H9 (cell line): Measurements from ENCODE around the gene NXT1. TPM values are rescaled to one million over a fixed set of nuclear protein-coding genes. Genes with fewer than 3 reads are reported as not detected.

ENCODE experiments used
- DNase-seq: peaks from one replicate; pipeline ENCODE4 v3.0.0-alpha.2; 2017
- H2AFZ ChIP-seq: one replicate; pipeline ENCODE4 v1.6.1; 2013; ENCODE audit warnings: mild to moderate bottlenecking, low read length, control low read depth, moderate library complexity
- H2AK5ac ChIP-seq: 2 replicates; pipeline ENCODE4 v1.6.1; 2013; ENCODE audit warnings: low read length, control low read depth, mixed read lengths; ENCODE audit not compliant: insufficient read length
- H2BK120ac ChIP-seq: one replicate; pipeline ENCODE4 v1.6.1; 2013; ENCODE audit warnings: low read depth, mild to moderate bottlenecking, low read length, control low read depth, inconsistent platforms; ENCODE audit not compliant: poor library complexity, severe bottlenecking
- H2BK12ac ChIP-seq: 2 replicates; pipeline ENCODE4 v1.6.1; 2013; ENCODE audit warnings: low read length, control low read depth, mixed read lengths, low read depth; ENCODE audit not compliant: insufficient read length
- H2BK15ac ChIP-seq: 2 replicates; pipeline ENCODE4 v1.6.1; 2013; ENCODE audit warnings: low read depth, low read length, control low read depth
- H2BK20ac ChIP-seq: one replicate; pipeline ENCODE4 v1.6.1; 2013; ENCODE audit warnings: low read depth, mild to moderate bottlenecking, low read length, control low read depth, inconsistent platforms; ENCODE audit not compliant: poor library complexity, severe bottlenecking
- H2BK5ac ChIP-seq: 2 replicates; pipeline ENCODE4 v1.6.1; 2013; ENCODE audit warnings: low read length, control low read depth, mixed read lengths; ENCODE audit not compliant: insufficient read length
- H3K14ac ChIP-seq: 2 replicates; pipeline ENCODE4 v1.6.1; 2013; ENCODE audit warnings: low read length, control low read depth; ENCODE audit not compliant: insufficient read depth
- H3K18ac ChIP-seq: 2 replicates; pipeline ENCODE4 v1.6.1; 2013; ENCODE audit warnings: low read depth, mild to moderate bottlenecking, mixed read lengths, low read length, control low read depth; ENCODE audit not compliant: insufficient read length
- H3K23ac ChIP-seq: 2 replicates; pipeline ENCODE4 v1.6.1; 2013; ENCODE audit warnings: low read length, control low read depth, mixed read lengths, low read depth; ENCODE audit not compliant: insufficient read length
- H3K23me2 ChIP-seq: 2 replicates; pipeline ENCODE4 v1.6.1; 2013; ENCODE audit warnings: low read depth, mild to moderate bottlenecking, mixed read lengths, low read length, control low read depth; ENCODE audit not compliant: insufficient read length, poor library complexity, severe bottlenecking
- H3K27ac ChIP-seq: 2 replicates; pipeline ENCODE4 v1.5.1; 2013; ENCODE audit warnings: low read length, control low read depth, mixed read lengths, low read depth; ENCODE audit not compliant: insufficient read length
- H3K27me3 ChIP-seq: 2 replicates; pipeline ENCODE4 v1.6.1; 2013; ENCODE audit warnings: low read length, control low read depth, inconsistent platforms; ENCODE audit not compliant: insufficient read depth
- H3K4ac ChIP-seq: 2 replicates; pipeline ENCODE4 v1.6.1; 2013; ENCODE audit warnings: low read depth, mild to moderate bottlenecking, control low read depth, inconsistent platforms, low read length, moderate library complexity
- H3K4me1 ChIP-seq: 2 replicates; pipeline ENCODE4 v1.6.1; 2013; ENCODE audit warnings: low read length, control low read depth, inconsistent platforms; ENCODE audit not compliant: insufficient read depth
- H3K4me2 ChIP-seq: 2 replicates; pipeline ENCODE4 v1.6.1; 2013; ENCODE audit warnings: low read length, control low read depth, mixed read lengths; ENCODE audit not compliant: insufficient read length, insufficient read depth
- H3K56ac ChIP-seq: 2 replicates; pipeline ENCODE4 v1.6.1; 2013; ENCODE audit warnings: low read depth, mild to moderate bottlenecking, mixed read lengths, low read length, control low read depth; ENCODE audit not compliant: insufficient read length
- H3K79me1 ChIP-seq: 2 replicates; pipeline ENCODE4 v1.6.1; 2013; ENCODE audit warnings: low read depth, mild to moderate bottlenecking, moderate library complexity, low read length, control low read depth, inconsistent platforms; ENCODE audit not compliant: insufficient read depth, poor library complexity, severe bottlenecking
- H3K79me2 ChIP-seq: 2 replicates; pipeline ENCODE4 v1.6.1; 2013; ENCODE audit warnings: low read length, control low read depth, inconsistent platforms; ENCODE audit not compliant: insufficient read depth
- H3K9ac ChIP-seq: 2 replicates; pipeline ENCODE4 v1.6.1; 2013; ENCODE audit warnings: low read length, control low read depth, mixed read lengths; ENCODE audit not compliant: insufficient read length; ENCODE audit errors: extremely low read depth
- H3K9me3 ChIP-seq: one replicate; pipeline ENCODE4 v1.6.1; 2013; ENCODE audit warnings: low read depth, low read length, inconsistent platforms; ENCODE audit not compliant: control insufficient read depth
- H3T11ph ChIP-seq: one replicate; pipeline ENCODE4 v1.6.1; 2013; ENCODE audit warnings: mild to moderate bottlenecking, low read length, control low read depth, inconsistent platforms
- H4K20me1 ChIP-seq: one replicate; pipeline ENCODE4 v1.6.1; 2013; ENCODE audit not compliant: control insufficient read depth, insufficient read length, insufficient read depth
- H4K5ac ChIP-seq: 2 replicates; pipeline ENCODE4 v1.6.1; 2013; ENCODE audit warnings: low read depth, mild to moderate bottlenecking, mixed read lengths, low read length, control low read depth; ENCODE audit not compliant: insufficient read length
- H4K8ac ChIP-seq: replicated peaks from 2 replicates; pipeline ENCODE4 v1.6.1; 2013; ENCODE audit warnings: low read length, control low read depth, mixed read lengths, low read depth; ENCODE audit not compliant: insufficient read length
- H4K91ac ChIP-seq: 2 replicates; pipeline ENCODE4 v1.6.1; 2013; ENCODE audit warnings: low read depth, mild to moderate bottlenecking, moderate library complexity, mixed read lengths, low read length, control low read depth; ENCODE audit not compliant: insufficient read length
- H3K27ac Mint-ChIP-seq, 3 experiments: 2 replicates in 2 of 3; 3 replicates in 1 of 3; pipeline ENCODE4 v1.8.0; 2020 to 2021; ENCODE audit warnings: mixed read lengths in 3 of 3, mild to moderate bottlenecking in 1 of 3, moderate library complexity in 1 of 3
- H3K27me3 Mint-ChIP-seq: 2 replicates; pipeline ENCODE4 v1.8.0; 2021; ENCODE audit warnings: low read depth, mild to moderate bottlenecking, moderate library complexity, mixed read lengths
- H3K36me3 Mint-ChIP-seq, 3 experiments: 2 replicates in 2 of 3; 3 replicates in 1 of 3; pipeline ENCODE4 v1.8.0; 2020 to 2021; ENCODE audit warnings: low read depth in 3 of 3, mixed read lengths in 3 of 3; ENCODE audit not compliant: insufficient read depth in 1 of 3
- H3K4me1 Mint-ChIP-seq, 2 experiments: 2 replicates each; pipeline ENCODE4 v1.8.0; 2020; ENCODE audit warnings: mixed read lengths in 2 of 2
- H3K4me3 Mint-ChIP-seq, 2 experiments: 2 replicates in 1 of 2; 3 replicates in 1 of 2; pipeline ENCODE4 v1.8.0; 2020 to 2021; ENCODE audit warnings: mild to moderate bottlenecking in 2 of 2, mixed read lengths in 2 of 2, moderate library complexity in 1 of 2
- H3K9me3 Mint-ChIP-seq, 2 experiments: 2 replicates in 1 of 2; 3 replicates in 1 of 2; pipeline ENCODE4 v1.8.0; 2020; ENCODE audit warnings: mild to moderate bottlenecking in 2 of 2, mixed read lengths in 2 of 2, moderate library complexity in 1 of 2
- WGBS: extraction: QIAGEN DNeasy Blood & Tissue Kit; methylation state at CpG from one replicate; pipeline ENCODE4 v1.1.7; 2013; ENCODE audit warnings: missing lambda C conversion rate, low lambda C conversion rate, mixed read lengths; ENCODE audit not compliant: insufficient read length; ENCODE audit errors: extremely low coverage; 5-methylcytosine and 5-hydroxymethylcytosine counted together
- total RNA-seq: library from RNA; stranded (reverse); gene quantifications from 2 replicates; pipeline ENCODE4 v1.2.1, GENCODE V29; 2021
- TF ChIP-seq, protein P1 (sequence below): fragments of 200-600 bp; sonication (generic); conservative IDR thresholded peaks from 3 replicates; pipeline ENCODE4 v1.8.0; 2021; ENCODE audit warnings: antibody characterized with exemption, mild to moderate bottlenecking

Gene NXT1
- total RNA-seq, 1 experiment from 2014 or later: 25.5 TPM

DNA sequence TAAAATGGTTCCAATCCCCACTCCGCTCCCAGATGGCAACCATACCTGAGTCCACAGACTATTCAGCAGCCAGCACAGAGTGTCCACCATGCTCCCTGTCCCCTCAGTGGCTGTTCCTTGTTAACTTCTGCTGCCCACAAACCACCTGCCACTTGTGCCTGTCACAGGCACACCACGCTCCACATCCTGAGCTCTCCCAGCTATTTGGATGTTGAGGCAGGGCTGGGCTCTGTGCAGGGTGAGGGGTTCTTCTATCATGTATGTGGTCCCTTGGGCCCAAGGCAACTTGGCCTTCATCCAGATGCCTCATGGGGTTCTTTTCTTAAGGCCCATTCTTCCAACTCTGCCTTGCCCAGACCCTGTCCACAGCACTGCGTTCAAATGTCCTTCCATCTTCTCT lies 34.0 kb upstream of the NXT1 start:
- TF ChIP-seq, protein P1, sequence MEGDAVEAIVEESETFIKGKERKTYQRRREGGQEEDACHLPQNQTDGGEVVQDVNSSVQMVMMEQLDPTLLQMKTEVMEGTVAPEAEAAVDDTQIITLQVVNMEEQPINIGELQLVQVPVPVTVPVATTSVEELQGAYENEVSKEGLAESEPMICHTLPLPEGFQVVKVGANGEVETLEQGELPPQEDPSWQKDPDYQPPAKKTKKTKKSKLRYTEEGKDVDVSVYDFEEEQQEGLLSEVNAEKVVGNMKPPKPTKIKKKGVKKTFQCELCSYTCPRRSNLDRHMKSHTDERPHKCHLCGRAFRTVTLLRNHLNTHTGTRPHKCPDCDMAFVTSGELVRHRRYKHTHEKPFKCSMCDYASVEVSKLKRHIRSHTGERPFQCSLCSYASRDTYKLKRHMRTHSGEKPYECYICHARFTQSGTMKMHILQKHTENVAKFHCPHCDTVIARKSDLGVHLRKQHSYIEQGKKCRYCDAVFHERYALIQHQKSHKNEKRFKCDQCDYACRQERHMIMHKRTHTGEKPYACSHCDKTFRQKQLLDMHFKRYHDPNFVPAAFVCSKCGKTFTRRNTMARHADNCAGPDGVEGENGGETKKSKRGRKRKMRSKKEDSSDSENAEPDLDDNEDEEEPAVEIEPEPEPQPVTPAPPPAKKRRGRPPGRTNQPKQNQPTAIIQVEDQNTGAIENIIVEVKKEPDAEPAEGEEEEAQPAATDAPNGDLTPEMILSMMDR: no peak
- no peak overlapping the region for H2BK20ac ChIP-seq
- WGBS: no CpG with 5 or more reads among the region's 3 CpGs
- DNase-seq: no peak
- no peaks in the 10 kb centered on the region for H3K79me2 ChIP-seq
- H2BK15ac ChIP-seq: no peak overlapping the region
- H3K14ac ChIP-seq: no peak overlapping the region
- no peak overlapping the region for H2AFZ ChIP-seq
- Mint-ChIP-seq H3K36me3 (no peaks in the 10 kb centered on the region; a peak in 2 of 7 replicates), H3K9me3 (peaks cover 0 to 8% of the 10 kb centered on the region in 2 experiments; a peak in 3 of 5 replicates), H3K27ac (no peak overlapping the region), H3K4me3 (no peak overlapping the region), H3K4me1 (no peaks in the 10 kb centered on the region), H3K27me3 (peaks cover 24% of the 10 kb centered on the region)
- no peak overlapping the region for H3T11ph ChIP-seq
- no peak overlapping the region for H4K91ac ChIP-seq
- H3K27me3 ChIP-seq: no peaks in the 10 kb centered on the region
- H3K23me2 ChIP-seq: no peaks in the 10 kb centered on the region
- no peaks in the 10 kb centered on the region for H3K79me1 ChIP-seq
- H4K8ac ChIP-seq: no peak overlapping the region
- H3K23ac ChIP-seq: no peak overlapping the region
- H2BK5ac ChIP-seq: no peak overlapping the region
- no peak overlapping the region for H2BK120ac ChIP-seq
- H3K9ac ChIP-seq: no peak overlapping the region
- H4K20me1 ChIP-seq: no peaks in the 10 kb centered on the region
- no peak overlapping the region for H2BK12ac ChIP-seq
- H3K9me3 ChIP-seq: no peaks in the 10 kb centered on the region
- H3K56ac ChIP-seq: no peak overlapping the region
- H3K4me1 ChIP-seq: no peaks in the 10 kb centered on the region
- no peak overlapping the region for H2AK5ac ChIP-seq
- H4K5ac ChIP-seq: no peak overlapping the region
- no peak overlapping the region for H3K4ac ChIP-seq
- no peak overlapping the region for H3K27ac ChIP-seq
- H3K18ac ChIP-seq: no peak overlapping the region
- H3K4me2 ChIP-seq: no peak overlapping the region
